ENCODE results near the gene KIF23.
"Not testable (repeated sequence)": the region's sequence is repeated elsewhere in the genome, so short reads cannot be mapped to it uniquely, and the experiment has no call there.

The KIF23 gene

DNA sequence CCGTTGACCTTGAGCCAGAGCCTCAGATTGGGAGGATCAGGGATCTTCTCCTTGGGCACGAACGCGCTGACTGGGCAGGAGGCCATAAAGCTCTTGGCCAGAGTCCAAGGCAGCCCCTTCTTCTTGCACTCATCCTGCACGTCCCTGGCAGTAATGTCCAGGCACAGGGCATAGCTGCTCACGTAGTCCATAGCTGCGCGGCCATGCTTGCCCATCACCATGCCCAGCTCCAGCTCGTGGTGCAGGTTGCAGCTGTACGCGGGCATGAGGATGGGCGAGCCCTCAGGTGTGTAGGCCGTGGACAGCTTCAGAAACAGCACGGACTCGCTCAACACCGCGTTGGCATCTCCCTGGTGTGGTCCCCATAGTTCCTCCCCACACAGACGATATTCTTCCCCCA lies 20.5 kb downstream of the KIF23 start:
- DNase-seq (ENCODE audit: low read depth in 2 of 2, low spot score in 1 of 2), result no peak

DNA sequence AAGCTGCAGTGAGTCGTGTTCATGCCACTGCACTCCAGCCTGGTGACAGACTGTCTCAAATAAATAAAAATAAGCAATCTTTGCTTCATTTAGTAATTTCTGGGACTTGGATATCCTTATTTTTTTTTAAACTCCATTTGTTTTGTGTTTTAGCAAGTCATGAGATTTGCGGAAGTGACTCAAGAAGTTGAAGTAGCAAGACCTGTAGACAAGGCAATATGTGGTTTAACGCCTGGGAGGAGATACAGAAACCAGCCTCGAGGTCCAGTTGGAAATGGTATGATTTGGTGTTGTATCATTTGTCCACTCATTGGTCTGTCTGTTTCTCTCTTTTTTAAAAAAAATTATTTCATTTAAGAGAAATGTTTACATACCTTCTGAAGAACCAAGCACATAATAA lies 21.8 kb downstream of the KIF23 start:
- DNase-seq (ENCODE audit: low read depth in 2 of 2, low spot score in 1 of 2), result no peak

DNA sequence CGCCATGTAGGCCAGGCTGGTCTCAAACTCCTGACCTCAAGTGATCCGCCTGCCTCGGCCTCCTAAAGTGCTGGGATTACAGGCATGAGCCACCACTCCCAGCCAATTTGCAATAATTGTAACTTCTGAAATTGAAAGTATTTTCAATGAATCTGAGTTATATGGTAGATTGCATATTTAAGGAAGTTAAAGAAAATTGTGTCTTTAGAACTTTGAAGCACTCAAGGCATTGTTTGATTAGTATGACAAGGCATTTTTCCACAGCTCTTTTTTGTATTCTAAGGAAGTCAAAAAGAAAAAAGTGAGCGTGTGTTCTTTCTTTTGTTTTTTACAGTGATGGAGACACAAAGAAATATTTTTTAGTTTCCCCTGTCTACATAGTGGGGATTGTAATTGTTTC lies 22.8 kb downstream of the KIF23 start:
- DNase-seq (ENCODE audit: low read depth in 2 of 2, low spot score in 1 of 2), result no peak

DNA sequence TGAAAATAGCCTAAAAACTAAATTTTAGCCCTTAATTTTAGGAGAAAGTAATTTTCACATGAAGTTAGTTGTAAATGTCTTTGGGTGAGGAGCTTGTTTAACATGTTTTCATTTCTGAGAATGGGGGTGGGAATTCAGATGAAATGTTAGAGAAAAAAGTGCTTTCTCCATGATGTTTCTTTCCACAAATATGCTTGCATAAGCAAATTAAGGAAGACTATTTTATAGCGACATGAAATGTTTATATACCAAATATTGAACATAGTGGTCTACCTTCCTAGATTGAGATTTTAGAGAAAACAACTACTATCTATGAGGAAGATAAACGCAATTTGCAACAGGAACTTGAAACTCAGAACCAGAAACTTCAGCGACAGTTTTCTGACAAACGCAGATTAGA lies 25.5 kb downstream of the KIF23 start:
- DNase-seq (ENCODE audit: low read depth in 2 of 2, low spot score in 1 of 2), result no peak

DNA sequence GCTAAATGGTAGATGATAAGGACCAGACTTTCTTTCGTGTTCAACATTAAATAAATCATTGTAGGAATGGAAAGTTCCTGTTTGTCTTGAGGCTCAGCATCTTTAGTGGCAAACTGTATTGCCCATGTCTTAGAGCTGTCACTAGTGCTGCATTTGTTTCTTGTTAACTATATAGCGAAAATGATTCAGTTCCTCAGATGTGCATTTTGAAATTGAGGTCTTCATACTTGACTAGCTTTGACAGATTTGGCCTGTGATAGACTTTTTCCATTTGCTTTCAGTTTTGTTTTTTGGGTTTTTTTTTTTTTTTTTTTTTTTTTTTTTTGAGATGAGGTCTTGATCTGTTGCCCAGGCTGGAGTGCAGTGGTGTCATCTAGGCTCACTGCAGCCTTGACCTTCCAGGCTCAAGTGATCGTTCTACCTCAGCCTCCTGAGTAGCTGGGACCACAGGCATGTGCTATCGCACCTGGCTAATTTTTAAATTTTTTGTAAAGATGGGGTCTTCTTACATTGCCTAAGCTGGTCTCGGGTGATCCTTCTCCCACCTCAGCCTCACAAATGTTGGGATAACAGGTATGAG lies 29.0 kb downstream of the KIF23 start:
- DNase-seq (ENCODE audit: low read depth in 2 of 2, low spot score in 1 of 2), result no peak

DNA sequence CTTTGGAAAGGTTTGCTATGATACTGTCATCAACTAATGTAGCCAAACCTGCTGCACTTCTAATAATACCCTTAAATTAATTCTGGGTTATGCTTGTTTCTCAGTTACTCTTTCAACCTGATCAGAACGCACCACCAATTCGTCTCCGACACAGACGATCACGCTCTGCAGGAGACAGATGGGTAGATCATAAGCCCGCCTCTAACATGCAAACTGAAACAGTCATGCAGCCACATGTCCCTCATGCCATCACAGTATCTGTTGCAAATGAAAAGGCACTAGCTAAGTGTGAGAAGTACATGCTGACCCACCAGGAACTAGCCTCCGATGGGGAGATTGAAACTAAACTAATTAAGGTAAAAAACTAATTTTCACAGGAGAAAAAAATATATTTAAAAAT lies 30.5 kb downstream of the KIF23 start:
- DNase-seq (ENCODE audit: low read depth in 2 of 2, low spot score in 1 of 2), result no peak

DNA sequence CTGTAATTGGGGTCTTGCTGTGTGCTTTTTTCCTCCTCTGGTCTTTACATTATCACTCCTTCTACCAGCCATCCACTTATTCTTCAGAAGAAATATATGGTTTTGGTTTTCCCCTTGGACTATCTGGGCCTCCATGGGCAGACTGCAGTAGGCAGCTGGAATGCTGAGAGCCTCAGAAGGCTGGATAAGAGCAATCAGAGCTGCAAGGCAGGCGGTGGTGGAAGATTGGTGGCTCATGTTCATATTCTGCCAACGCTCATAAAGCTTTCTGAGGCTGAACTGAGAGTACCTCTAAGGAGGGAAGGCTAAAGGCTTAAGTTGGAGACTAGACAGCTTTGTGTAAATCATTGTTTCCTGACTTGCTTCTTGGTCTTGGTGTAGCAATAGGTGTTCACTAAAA lies 32.8 kb downstream of the KIF23 start:
- no peak for DNase-seq (ENCODE audit: low read depth in 2 of 2, low spot score in 1 of 2)

DNA sequence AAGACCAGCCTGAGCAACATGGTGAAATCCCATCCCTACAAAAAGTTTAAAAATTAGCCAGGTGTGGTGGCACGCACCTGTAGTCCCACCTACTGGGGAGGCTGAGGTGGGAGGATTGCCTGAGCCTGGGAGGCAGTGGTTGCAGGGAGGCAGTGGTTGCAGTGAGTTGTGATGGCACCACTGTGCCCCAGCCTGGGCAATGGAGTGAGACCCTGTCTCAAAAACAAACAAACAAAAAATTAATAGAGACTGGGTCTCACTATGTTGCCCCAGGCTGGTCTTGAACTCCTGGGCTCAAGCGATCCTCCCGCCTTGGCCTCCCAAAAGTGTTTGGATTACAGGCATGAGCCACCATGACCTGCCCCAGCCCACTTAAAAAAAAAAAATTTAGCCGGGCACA lies 36.1 kb downstream of the KIF23 start:
- DNase-seq (ENCODE audit: low read depth in 2 of 2, low spot score in 1 of 2), result not testable (repeated sequence)

DNA sequence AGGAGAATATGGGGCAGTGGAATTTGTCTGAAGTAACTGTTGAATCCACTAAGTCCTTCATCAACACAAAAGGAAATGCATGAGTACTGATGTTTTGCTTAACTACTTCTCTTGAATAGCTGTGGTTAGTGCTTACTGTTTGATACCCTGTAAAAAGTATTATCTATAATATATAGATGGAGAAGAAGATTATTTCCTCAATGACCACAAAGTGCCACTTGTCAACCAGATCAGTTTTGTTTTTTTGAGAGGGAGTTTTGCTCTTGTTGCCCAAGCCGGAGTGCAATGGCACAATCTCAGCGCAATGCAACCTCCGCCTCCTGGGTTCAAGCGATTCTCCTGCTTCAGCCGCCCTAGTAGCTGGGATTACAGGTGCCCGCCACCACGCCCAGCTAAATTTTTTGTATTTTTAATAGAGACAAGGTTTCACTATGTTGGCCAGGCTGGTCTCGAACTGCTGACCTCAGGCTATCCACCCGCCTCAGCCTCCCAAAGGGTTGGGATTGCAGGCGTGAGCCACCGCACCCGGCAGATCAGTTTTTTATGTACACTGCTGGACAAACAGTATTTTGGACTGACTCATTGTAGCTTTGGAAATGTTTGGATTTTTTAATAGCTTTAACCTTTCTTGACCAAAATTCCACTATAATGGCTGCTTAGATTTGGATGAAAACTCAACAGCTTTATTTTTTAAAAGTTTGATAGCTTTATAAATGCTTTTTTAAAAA lies 37.0 kb downstream of the KIF23 start:
- no peak for DNase-seq (ENCODE audit: low read depth in 2 of 2, low spot score in 1 of 2)

DNA sequence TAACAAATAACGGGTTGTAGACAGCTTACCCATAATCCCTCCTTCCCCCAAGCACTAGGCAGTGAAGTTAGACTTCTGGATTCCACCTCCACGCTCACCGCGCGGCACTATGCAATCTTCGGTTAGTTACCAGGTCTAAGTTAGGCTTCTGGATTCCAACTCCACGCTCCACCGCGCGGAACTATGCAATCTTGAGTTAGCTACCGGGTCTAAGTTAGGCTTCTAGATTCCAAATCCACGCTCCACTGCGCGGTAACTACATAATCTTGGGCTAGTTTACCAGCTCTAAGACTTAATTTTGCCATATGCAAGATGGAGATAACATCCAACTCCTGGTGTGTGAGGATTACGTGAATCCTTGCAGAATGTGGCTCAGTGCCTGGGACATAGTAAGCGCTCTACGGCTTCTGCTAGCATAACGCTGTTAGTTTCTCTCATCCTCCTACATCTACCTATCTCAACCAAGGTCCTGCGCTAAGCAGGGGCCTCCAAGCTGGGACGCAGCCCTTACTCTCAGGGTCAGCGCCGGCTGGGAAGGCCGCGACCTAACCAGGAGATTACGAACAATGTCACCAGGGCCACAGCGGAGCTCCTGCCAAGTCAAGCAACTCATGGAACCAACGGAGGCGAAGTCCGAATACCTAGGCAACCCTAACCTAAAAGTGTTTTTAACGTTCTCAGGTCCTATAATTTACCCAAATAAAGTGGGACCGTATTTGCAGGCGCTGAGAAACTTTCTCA lies 38.0 kb downstream of the KIF23 start:
- no peak for DNase-seq (ENCODE audit: low read depth in 2 of 2, low spot score in 1 of 2)

DNA sequence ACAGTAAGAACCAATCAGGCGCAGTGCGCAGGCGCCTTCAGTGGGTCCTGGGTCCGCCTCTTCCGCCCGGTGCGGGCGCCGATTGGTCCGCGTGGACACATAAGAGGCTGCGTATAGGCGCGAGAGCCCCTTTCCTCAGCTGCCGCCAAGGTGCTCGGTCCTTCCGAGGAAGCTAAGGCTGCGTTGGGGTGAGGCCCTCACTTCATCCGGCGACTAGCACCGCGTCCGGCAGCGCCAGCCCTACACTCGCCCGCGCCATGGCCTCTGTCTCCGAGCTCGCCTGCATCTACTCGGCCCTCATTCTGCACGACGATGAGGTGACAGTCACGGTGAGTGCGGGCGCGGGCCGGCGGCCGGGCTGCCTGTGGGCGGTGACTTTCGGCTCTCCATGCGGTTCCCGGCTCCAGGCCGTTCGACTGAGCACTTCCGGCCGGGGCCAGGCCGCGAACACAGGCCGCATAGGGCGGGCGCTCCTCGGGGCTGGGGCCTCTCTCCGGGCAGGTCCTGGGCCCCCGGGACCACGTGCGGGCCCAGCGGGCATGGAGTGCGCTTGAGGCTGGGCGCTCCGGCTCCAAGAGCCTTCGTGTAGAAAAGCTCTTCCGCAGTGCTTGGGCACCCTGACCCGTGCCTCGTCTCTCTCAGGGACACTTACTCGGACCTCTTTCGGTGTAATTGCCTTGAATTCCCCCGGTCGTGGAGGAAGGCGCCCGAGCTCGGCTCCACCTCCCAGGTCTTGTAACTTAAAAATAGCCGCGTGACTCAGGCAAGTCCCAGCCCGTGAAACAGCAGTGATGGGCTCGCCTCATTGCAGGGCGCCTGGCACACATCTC lies 38.8 kb downstream of the KIF23 start, which contains the start of gene RPLP1:
Gene RPLP1, plus strand, starts transcription at position 127 of the 830 bp plus-strand sequence. Its CDS starts 131 bp downstream, at position 258.
- DNase-seq (ENCODE audit: low read depth in 2 of 2, low spot score in 1 of 2), result peak; percentile 88 to 95

DNA sequence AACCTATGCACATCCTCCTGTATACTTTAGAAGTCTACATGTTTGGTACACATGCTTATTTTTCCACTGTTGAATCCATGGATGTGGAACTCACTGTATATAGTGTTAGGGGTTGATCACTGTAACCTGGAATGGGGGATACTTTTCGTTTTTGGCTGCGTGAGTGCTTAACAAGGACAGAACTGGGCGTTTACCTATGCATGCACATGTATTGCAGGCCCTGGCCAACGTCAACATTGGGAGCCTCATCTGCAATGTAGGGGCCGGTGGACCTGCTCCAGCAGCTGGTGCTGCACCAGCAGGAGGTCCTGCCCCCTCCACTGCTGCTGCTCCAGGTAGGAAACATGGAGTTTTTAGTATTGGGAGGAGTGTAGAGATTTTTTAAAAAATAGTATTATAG lies 40.8 kb downstream of the KIF23 start:
- DNase-seq (ENCODE audit: low read depth in 2 of 2, low spot score in 1 of 2), result no peak

DNA sequence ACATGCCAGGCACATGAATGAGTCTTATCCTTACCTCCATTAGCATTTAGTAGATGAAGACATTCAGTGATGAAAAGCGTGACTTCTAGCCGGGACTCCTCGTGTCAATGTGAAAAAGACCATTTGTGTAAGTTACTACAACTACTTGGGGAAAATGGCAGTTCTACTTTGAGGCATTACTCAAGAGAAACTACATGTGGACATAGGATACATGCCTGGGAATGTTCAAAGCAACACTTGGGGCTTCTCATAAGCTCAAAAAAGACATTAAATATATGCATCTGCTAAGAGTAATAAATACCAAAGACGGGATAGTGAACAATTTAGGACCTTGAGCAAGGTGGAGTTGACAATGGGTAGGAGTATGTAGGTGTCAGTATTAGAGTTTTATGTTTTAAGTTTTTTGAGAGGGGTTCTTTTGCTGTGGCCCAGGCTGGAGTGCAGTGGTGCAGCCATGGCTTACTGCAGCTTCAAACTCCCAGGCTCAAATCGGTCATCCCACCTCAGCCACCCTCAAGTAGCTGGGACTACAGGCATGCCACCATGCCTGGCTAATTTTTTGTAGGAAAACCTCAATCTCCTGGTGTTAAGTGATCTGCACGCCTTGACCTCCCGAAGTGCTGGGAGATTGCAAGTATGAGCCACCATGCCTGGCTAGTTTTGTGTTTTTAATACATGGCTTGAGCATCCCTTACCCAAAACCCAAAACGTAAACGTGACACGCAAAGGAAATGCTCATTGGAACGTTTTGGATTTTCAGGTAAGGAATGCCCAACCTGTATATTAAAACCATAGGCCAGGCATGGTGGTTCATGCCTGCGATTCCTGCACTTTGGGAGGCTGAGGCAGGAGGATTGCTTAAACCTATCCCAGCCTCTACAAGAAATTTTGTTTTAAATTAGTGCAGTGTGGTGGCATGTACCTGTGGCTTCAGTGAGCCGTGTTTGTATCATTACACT lies 42.3 kb downstream of the KIF23 start:
- DNase-seq (ENCODE audit: low read depth in 2 of 2, low spot score in 1 of 2), result no peak

DNA sequence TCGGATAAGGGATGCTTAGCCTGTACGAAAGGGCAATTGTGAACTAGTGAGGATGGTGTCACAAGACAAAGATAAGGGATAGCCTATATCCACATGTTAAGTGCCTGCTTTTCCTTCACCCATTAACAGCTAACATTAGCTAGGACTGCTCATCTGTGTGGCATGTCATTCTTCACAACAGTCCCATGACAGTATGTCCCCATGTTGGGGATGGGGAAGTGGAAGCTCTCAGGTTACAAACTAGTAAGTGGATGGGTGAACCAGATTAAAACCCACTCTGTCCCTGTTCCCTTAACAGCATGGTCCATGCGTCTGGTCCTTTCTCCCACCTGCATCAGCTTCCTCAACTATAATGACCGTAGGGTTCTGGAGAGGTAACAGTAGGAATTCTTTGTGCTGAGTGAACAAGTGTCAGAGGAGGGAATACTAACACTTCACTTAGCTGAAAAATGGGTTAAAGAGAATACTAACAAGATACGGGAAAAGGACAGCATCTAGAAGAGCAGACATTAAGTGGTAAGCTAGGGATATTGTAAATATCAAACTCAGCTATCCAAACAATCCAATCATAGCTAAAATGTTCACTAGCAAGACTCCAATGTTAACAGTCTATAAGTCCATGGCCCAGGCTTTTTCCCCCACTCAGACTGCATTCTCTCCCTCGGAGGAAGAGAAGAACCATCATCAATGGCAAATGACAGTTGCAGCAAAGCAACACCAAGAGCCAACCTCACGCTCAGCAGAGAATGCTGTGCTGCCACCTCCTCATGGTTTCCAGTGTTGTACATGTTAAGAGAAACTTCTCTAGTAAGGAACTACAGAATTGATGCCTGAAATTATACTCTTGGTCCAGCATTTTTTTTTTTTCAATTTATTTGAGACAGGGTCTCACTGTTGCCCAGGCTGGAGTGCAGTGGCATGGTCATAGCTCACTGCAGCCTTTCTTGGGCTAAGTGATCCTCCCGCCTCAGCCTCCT lies 43.4 kb downstream of the KIF23 start:
- DNase-seq (ENCODE audit: low read depth in 2 of 2, low spot score in 1 of 2), result no peak

DNA sequence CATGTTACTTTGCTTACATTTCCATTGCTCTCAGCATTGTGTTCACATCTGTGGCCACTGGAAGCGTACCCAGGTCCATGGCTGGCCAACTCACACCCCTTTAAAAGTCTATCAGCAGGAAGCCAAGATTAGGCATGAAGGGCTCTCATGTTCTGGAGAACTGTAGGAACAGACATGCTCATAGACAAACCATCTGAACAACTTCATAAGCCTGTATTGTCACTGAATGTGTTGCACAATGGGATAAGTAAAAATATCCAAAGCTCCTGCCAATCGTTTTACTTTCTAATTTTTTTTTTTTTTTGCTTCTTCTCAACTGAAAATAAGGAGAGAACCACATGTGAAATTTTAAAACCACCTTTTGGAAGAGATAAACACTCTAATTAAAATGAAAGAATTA lies 44.9 kb downstream of the KIF23 start:
- no peak for DNase-seq (ENCODE audit: low read depth in 2 of 2, low spot score in 1 of 2)

DNA sequence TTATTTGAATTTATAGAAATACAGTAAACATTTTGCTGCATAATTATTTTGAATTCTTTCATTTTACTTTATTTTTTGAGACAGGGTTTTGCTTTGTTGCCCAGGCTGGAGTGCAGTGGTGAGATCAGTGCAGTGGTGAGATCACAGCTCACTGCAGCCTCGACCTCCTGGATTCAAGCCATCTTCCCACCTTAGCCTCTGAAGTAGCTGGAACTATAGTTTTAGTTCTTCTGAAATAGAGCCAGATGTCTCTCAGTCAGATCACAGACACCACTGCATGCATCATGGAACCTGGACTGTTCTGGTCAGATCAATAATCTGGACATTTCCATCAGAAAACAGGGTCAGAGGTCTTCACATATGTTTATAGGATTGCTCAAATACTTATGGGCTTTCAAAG lies 46.3 kb downstream of the KIF23 start:
- DNase-seq (ENCODE audit: low read depth in 2 of 2, low spot score in 1 of 2), result no peak

DNA sequence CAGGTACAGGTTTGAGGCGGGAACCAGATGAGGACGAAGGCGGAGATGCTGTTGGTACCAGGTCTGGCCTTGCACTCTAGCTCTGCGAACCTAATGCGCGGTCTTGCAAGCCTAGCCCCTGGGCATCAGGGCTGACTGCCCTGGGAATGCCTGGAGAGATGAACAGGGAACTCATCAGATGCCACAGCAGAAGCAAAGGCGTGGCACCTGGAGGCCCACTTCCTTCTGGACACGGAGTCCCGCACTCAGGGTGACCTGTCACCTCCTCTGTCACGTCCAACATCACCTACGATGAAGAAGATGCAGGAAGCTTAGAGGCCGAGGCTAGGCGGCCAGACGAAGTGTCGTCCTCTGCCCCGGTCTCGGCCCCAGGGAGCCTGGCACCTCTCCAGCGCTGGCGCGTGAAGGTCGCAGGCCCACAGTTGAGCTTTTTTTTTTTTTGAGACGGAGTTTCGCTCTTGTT lies 47.9 kb downstream of the KIF23 start:
- DNase-seq (ENCODE audit: low read depth in 2 of 2, low spot score in 1 of 2), result no peak

DNA sequence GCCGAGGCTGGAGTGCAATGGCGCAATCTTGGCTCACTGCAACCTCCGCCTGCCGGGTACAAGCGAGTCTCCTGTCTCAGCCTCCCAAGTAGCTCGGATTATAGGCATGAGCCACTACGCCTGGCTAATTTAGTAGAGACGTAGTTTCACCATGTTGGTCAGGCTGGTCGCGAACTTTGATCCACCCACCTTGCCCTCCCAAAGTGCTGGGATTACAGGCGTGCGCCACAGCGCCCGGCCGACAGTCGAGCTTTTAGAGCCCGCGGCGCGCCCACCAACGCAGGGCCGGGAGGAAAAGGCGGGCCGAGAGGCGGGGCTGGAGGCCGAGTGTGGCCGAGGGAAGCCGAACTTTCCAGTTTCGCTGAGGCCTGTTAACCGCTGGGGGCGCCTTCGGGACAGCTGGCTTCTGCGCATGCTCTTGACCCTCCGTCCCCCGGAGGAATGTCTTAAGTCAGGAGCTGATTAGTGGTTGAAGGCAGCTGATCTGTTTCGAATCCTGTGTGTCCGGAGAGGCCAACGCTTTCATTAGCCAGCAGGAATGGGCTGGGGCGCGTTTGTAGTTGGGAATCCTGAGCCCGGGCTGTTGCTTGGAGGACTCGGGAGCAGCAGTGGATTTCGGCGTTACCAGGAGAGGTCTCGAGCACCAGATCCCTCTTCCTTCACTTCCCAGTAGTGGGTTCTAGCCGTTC lies 48.5 kb downstream of the KIF23 start:
- peak; percentile 84 to 90 for DNase-seq (ENCODE audit: low read depth in 2 of 2, low spot score in 1 of 2)

All from stimulated activated CD8-positive, alpha-beta memory T cell treated with anti-CD3 and anti-CD28 coated beads, Interleukin-4, amount 100 ng/mL, for 1 hour (primary cell).